Naive thymus-derived CD8-positive, alpha-beta T cell (primary cell): ENCODE data around the gene DISP2. TPM values are rescaled to one million over a fixed set of nuclear protein-coding genes. Genes with fewer than 3 reads are reported as not detected.

Experiments used
- ATAC-seq, 2 donors: fragments of 150-1000 bp; cut with Tn5 transposase in 1 of 2; sonication (Bioruptor Pico), chemical (Tn5 transposase) in 1 of 2; 1 replicate in 1 of 2; 2 replicates in 1 of 2; pipeline ENCODE4 v1.10.0; 2021; ENCODE audit warnings: mild to moderate bottlenecking in 2 of 2, moderate library complexity in 2 of 2
- POLR2A ChIA-PET: fragments of 350-600 bp; sonication (Branson Sonifier 250); formaldehyde crosslinking; loops from one replicate; lab custom pipeline; 2021; ENCODE audit warnings: antibody characterized with exemption; lab: Charles Lee
- DNase-seq, 10 donors: peaks; one replicate each; pipeline versions ENCODE4 v3.0.0 to v3.0.0-alpha.2; 2020 to 2022
- H3K27ac Mint-ChIP-seq, 10 donors: one replicate each; pipeline ENCODE4 v1.8.0; 2020 to 2022; ENCODE audit warnings: mild to moderate bottlenecking in 10 of 10, mixed read lengths in 10 of 10, moderate library complexity in 4 of 10, inconsistent platforms in 1 of 10
- H3K27me3 Mint-ChIP-seq, 5 donors: one replicate each; pipeline ENCODE4 v1.8.0; 2021 to 2022; ENCODE audit warnings: mixed read lengths in 5 of 5
- H3K36me3 Mint-ChIP-seq, 3 donors: one replicate each; pipeline ENCODE4 v1.8.0; 2020 to 2022; ENCODE audit warnings: mixed read lengths in 3 of 3, mild to moderate bottlenecking in 2 of 3, inconsistent platforms in 1 of 3
- H3K4me1 Mint-ChIP-seq, 4 donors: one replicate each; pipeline ENCODE4 v1.8.0; 2021 to 2022; ENCODE audit warnings: mixed read lengths in 4 of 4
- H3K4me3 Mint-ChIP-seq, 10 donors: one replicate each; pipeline ENCODE4 v1.8.0; 2020 to 2022; ENCODE audit warnings: mild to moderate bottlenecking in 10 of 10, mixed read lengths in 10 of 10, moderate library complexity in 6 of 10, inconsistent platforms in 1 of 10
- H3K9me3 Mint-ChIP-seq, 9 donors: one replicate each; pipeline ENCODE4 v1.8.0; 2020 to 2022; ENCODE audit warnings: mixed read lengths in 9 of 9, mild to moderate bottlenecking in 3 of 9, inconsistent platforms in 1 of 9, moderate library complexity in 1 of 9
- polyA plus RNA-seq, 3 donors: library from polyadenylated mRNA; unstranded; fragments of 300-500 nt; fragmentation: Illumina TruSeq; gene quantifications; one replicate each; pipeline ENCODE4 v1.2.3, GENCODE V29; 2021
- total RNA-seq, 8 experiments: library from RNA in 2 of 8; stranded (reverse) in 2 of 8; gene quantifications; one replicate each; pipeline ENCODE4 v1.2.3 and lab custom pipeline; 2021 to 2026

DISP2 gene
- total and polyA plus RNA-seq, 5 experiments from 2014 or later = 0.02 to 0.73 (median 0.42) TPM

DNA sequence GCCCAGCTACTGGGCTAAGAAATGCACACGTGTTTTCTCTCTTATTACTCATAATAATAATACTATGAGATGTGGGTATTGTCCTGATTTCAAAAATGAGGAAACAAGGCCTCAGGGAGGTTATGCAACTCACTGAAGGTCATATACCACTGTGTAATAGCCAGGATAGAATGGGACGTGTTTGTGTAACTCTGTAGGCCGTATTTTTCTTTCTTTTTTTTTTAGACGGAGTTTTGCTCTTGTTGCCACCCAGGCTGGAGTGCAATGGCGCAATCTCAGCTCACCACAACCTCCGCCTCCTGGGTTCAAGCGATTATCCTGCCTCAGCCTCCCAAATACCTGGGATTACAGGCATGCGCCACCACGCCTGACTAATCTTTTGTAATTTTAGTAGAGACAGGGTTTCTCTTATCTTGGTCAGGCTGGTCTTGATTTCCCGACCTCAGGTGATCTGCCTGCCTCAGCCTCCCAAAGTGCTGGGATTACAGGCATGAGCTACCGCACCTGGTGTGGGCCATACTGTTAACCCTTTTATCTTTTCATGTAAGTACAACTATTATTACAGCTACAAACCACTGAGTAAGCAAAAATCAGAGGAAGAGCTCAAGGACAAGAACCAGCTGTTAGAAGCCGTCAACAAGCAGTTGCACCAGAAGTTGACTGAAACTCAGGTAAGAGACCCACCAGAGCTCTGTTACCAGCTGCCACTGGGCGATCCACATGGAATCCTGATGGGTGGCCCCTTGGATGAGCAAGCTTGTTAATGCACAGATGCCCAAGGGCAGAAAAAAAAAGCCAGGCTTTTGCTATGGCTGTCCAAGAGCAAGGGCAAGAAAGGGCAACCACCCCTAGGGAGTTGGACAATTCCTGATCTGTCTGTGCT lies 31.2 kb downstream of the DISP2 start:
- Mint-ChIP-seq H3K27ac (peak overlapping the region in 2 of 10 donors; percentile 19 to 32), H3K36me3 (peaks cover 0 to 62% (median 23%) of the 10 kb centered on the region in 3 donors), H3K4me3 (no peak overlapping the region), H3K9me3 (no peaks in the 10 kb centered on the region), H3K4me1 (peaks cover 0 to 13% (median 3%) of the 10 kb centered on the region in 4 donors), H3K27me3 (no peaks in the 10 kb centered on the region)
- POLR2A ChIA-PET = interaction anchor here (0.6 kb wide), 1 partner anchor 684 kb away, joined by 7 read pairs; no protein-coding TSS in a partner anchor
- no peak for DNase-seq
- no peak for ATAC-seq

- H3K9me3 Mint-ChIP-seq = no peaks in the 10 kb centered on the region
- peak overlapping the region in 2 of 10 donors; percentile 19 to 32 for H3K27ac Mint-ChIP-seq
- peaks cover 0 to 62% (median 23%) of the 10 kb centered on the region in 3 donors for H3K36me3 Mint-ChIP-seq
- peaks cover 0 to 6% (median 0%) of the 10 kb centered on the region in 4 donors for H3K4me1 Mint-ChIP-seq
- DNase-seq (no peak), ATAC-seq (no peak)
- POLR2A ChIA-PET = no interaction called here
- H3K4me3 Mint-ChIP-seq = no peak overlapping the region
- H3K27me3 Mint-ChIP-seq = no peaks in the 10 kb centered on the region
These were observed 32.0 kb downstream of the DISP2 start for GRCh38 chr15:40389824-40390595.

- Mint-ChIP-seq H3K9me3 (no peaks in the 10 kb centered on the region), H3K4me1 (peaks cover 0 to 16% (median 4%) of the 10 kb centered on the region in 4 donors), H3K36me3 (peaks cover 0 to 47% (median 9%) of the 10 kb centered on the region in 3 donors), H3K4me3 (no peak overlapping the region), H3K27me3 (no peaks in the 10 kb centered on the region), H3K27ac (peak overlapping the region in 5 of 10 donors; percentile 6 to 87 (median 37))
- DNase-seq (no peak), ATAC-seq (no peak)
- POLR2A ChIA-PET = interaction anchor here (0.9 kb wide), 1 partner anchor 10 kb away, joined by 3 read pairs; no protein-coding TSS in a partner anchor
These were observed 35.2 kb downstream of the DISP2 start for GRCh38 chr15:40392986-40393948.

GRCh38 chr15:40397688-40398412 lies 39.8 kb downstream of the DISP2 start:
- H3K4me3 Mint-ChIP-seq = peak overlapping the region in 8 of 10 donors; percentile 16 to 80 (median 54)
- ATAC-seq (no peak), DNase-seq (no peak)
- H3K4me1 Mint-ChIP-seq = peaks cover 5 to 25% (median 15%) of the 10 kb centered on the region in 4 donors
- no peaks in the 10 kb centered on the region for H3K27me3 Mint-ChIP-seq
- H3K36me3 Mint-ChIP-seq = peaks cover 0 to 11% (median 4%) of the 10 kb centered on the region in 3 donors
- H3K9me3 Mint-ChIP-seq = no peaks in the 10 kb centered on the region
- POLR2A ChIA-PET = interaction anchor here (0.6 to 1.6 kb wide), 3 partner anchors 8 to 352 kb away, joined by 3 to 9 read pairs (median 4); partner anchors contain the start of gene IVD
- peak overlapping the region in 5 of 10 donors; percentile 17 to 79 (median 38) for H3K27ac Mint-ChIP-seq

DNA sequence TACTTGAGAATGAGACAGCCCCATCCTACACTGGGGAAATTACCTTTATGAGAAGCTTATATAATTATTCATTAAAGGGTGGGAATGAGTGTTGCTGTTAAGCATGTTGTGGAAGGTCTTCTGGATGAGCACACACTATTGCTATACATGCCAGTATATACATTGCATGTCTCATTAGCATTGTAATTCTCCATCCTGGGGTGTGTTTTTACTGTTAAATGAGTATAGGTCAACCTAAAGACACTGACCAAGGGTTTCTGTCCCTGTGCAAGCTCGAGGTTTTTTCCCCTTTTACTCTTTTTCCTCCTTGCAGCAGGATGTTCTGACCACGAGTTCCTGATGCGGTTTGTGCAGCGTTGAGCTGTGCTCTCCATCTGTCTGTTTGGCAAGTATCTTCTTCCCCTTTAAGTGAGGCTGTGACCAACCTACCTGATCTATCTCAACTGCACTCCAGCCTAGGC lies 40.4 kb downstream of the DISP2 start:
- peaks cover 0 to 5% (median 4%) of the 10 kb centered on the region in 3 donors for H3K36me3 Mint-ChIP-seq
- POLR2A ChIA-PET = interaction anchor here (1.0 to 1.6 kb wide), 2 partner anchors 8 to 12 kb away, joined by 3 to 9 read pairs; partner anchors contain the start of gene IVD
- ATAC-seq (peak; percentile 39 to 52), DNase-seq (no peak)
- peak overlapping the region in 7 of 10 donors; percentile 17 to 79 (median 41) for H3K27ac Mint-ChIP-seq
- peak overlapping the region; percentile 16 to 80 (median 55) for H3K4me3 Mint-ChIP-seq
- H3K4me1 Mint-ChIP-seq = peaks cover 5 to 25% (median 16%) of the 10 kb centered on the region in 4 donors
- H3K9me3 Mint-ChIP-seq = no peaks in the 10 kb centered on the region
- H3K27me3 Mint-ChIP-seq = no peaks in the 10 kb centered on the region

- Mint-ChIP-seq H3K27me3 (no peaks in the 10 kb centered on the region), H3K36me3 (no peaks in the 10 kb centered on the region), H3K4me3 (no peak overlapping the region), H3K4me1 (peaks cover 5 to 28% (median 18%) of the 10 kb centered on the region in 4 donors), H3K27ac (no peak overlapping the region), H3K9me3 (no peaks in the 10 kb centered on the region)
- POLR2A ChIA-PET = no interaction called here
- no peak for DNase-seq
- no peak for ATAC-seq
These were observed 41.4 kb downstream of the DISP2 start for GRCh38 chr15:40399370-40399769.

GRCh38 chr15:40405501-40406381 lies 47.7 kb downstream of the DISP2 start, which contains the start of gene IVD:
Gene IVD (plus strand): TSS chr15:40405795. CDS start chr15:40405828, 33 bp downstream.
- no peaks in the 10 kb centered on the region for H3K27me3 Mint-ChIP-seq
- H3K27ac Mint-ChIP-seq = peak within 1 kb of the TSS; percentile 58 to 97 (median 87)
- peak; percentile 84 to 95 (median 88) for DNase-seq
- H3K4me3 Mint-ChIP-seq = peak within 1 kb of the TSS; percentile 84 to 96 (median 92)
- no peaks in the 10 kb centered on the region for H3K9me3 Mint-ChIP-seq
- peaks cover 0 to 32% (median 2%) of the 10 kb centered on the region in 3 donors for H3K36me3 Mint-ChIP-seq
- ATAC-seq = peak; percentile 99
- peaks cover 12 to 45% (median 35%) of the 10 kb centered on the region in 4 donors for H3K4me1 Mint-ChIP-seq
- POLR2A ChIA-PET = interaction anchor here (0.6 to 3.0 kb wide), 15 partner anchors 8 to 225 kb away, joined by 3 to 17 read pairs (median 5); partner anchors contain the start of genes BAHD1, KNSTRN and PLCB2

GRCh38 chr15:40407330-40407990 lies 49.4 kb downstream of the DISP2 start:
- Mint-ChIP-seq H3K36me3 (peaks cover 0 to 49% (median 12%) of the 10 kb centered on the region in 3 donors), H3K4me3 (peak overlapping the region; percentile 12 to 93 (median 64)), H3K27me3 (no peaks in the 10 kb centered on the region), H3K9me3 (no peaks in the 10 kb centered on the region), H3K4me1 (peaks cover 23 to 49% (median 39%) of the 10 kb centered on the region in 4 donors), H3K27ac (peak overlapping the region in 7 of 10 donors; percentile 13 to 82 (median 71))
- DNase-seq (no peak), ATAC-seq (no peak)
- POLR2A ChIA-PET = interaction anchor here (1.1 to 1.8 kb wide), 3 partner anchors 10 to 41 kb away, joined by 4 to 5 read pairs (median 5); no protein-coding TSS in a partner anchor

GRCh38 chr15:40409366-40409765 lies 51.3 kb downstream of the DISP2 start:
- Mint-ChIP-seq H3K27ac (peak overlapping the region in 1 of 10 donors; percentile 79), H3K36me3 (peaks cover 0 to 68% (median 12%) of the 10 kb centered on the region in 3 donors), H3K9me3 (no peaks in the 10 kb centered on the region), H3K27me3 (no peaks in the 10 kb centered on the region), H3K4me3 (no peak overlapping the region), H3K4me1 (peaks cover 24 to 46% (median 37%) of the 10 kb centered on the region in 4 donors)
- POLR2A ChIA-PET = interaction anchor here (1.1 to 1.7 kb wide), 2 partner anchors 11 to 26 kb away, joined by 3 to 5 read pairs; no protein-coding TSS in a partner anchor
- DNase-seq = no peak
- no peak for ATAC-seq
